ENCODE data around the gene MAP7D2. TPM values are rescaled to one million over a fixed set of nuclear protein-coding genes. Genes with fewer than 3 reads are reported as not detected.

The MAP7D2 gene
- total RNA-seq, 1 experiment from 2014 or later, result 0.15 TPM

DNA sequence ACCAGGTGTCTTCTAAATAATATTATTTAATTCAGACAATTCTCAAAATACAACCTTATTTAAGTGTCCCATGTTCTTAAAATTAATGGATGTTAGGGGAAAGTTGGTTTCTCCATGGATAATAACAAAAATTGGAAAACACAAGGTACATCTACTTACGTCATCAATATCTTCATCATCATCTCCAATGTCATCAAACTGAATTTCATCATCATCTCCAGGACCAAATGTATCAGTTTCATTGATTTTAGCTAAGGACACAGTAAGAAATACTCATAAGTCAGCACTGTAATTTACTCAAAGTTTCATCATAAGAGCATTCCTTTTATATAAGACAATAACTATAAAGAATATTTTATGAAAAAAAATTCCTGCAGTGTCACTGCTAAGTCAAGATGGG lies 13.7 kb upstream of the MAP7D2 start:
- intact Hi-C loops (cut with micrococcal nuclease), result no loop called here
- Histone ChIP-seq H3K27ac (ENCODE audit: low read depth, low read length) (no peak overlapping the region), H3K4me3 (replicated peaks in 1 of 2; ENCODE audit: low read depth in 1 of 2, low read length in 2 of 2) (no peak overlapping the region), H4K20me1 (ENCODE audit: insufficient read depth) (no peaks in the 10 kb centered on the region), H2AFZ (ENCODE audit: low read depth, low read length, poor library complexity, severe bottlenecking) (no peak overlapping the region), H3K9me2 (ENCODE audit: insufficient read depth) (no peaks in the 10 kb centered on the region), H3K9me3 (ENCODE audit: control insufficient read depth in 1 of 2, insufficient read depth in 1 of 2, low read depth in 1 of 2, low read length in 2 of 2) (no peaks in the 10 kb centered on the region), H3K4me1 (ENCODE audit: control insufficient read depth in 1 of 2, insufficient read depth in 2 of 2, low read length in 2 of 2) (no peaks in the 10 kb centered on the region), H3K27me3 (ENCODE audit: insufficient read depth, low read length) (no peaks in the 10 kb centered on the region), H3K79me2 (ENCODE audit: insufficient read depth, low read length) (peaks cover 31% of the 10 kb centered on the region), H3K36me3 (ENCODE audit: control insufficient read depth in 1 of 2, insufficient read depth in 2 of 2, low read length in 2 of 2) (peaks cover 20 to 21% of the 10 kb centered on the region in 2 experiments), H3K9ac (ENCODE audit: low read length) (no peak overlapping the region), H3K4me2 (ENCODE audit: low read length) (no peak overlapping the region)
- ChIA-PET POLR2A (no interaction called here), CTCF (no interaction called here), RAD21 (ENCODE audit: low non-redundant PET in 1 of 2, low total read pairs in 2 of 2, uncharacterized antibody in 2 of 2, unreplicated experiment in 2 of 2) (no interaction called here)
- BruUV-seq (replicated peaks), result no TSS peak
- ATAC-seq (no peak), DNase-seq (ENCODE audit: low read depth, low spot score) (no peak)
- TF ChIP-seq CBX3 (IDR thresholded peaks at IDR 0.05; ENCODE audit: low read depth) (no peak), ELF1 (IDR thresholded peaks at IDR 0.05; ENCODE audit: borderline replicate concordance, low read depth) (no peak), EGR1 (IDR thresholded peaks at IDR 0.05; ENCODE audit: low read depth) (no peak), CTCF (IDR thresholded peaks at IDR 0.05 in 2 of 3, conservative IDR thresholded peaks at IDR 0.05 in 1 of 3; ENCODE audit: borderline replicate concordance in 1 of 3, insufficient read depth in 1 of 3, low read depth in 2 of 3, low read length in 2 of 3) (no peak), TCF7L2 (IDR thresholded peaks at IDR 0.05; ENCODE audit: borderline replicate concordance, extremely low read depth, insufficient read depth, insufficient read length) (no peak), POLR2AphosphoS5 (IDR thresholded peaks at IDR 0.05; ENCODE audit: low read depth, low read length) (no peak), EZH2phosphoT487 (IDR thresholded peaks at IDR 0.05; ENCODE audit: borderline replicate concordance) (no peak), CEBPB (IDR thresholded peaks at IDR 0.05; ENCODE audit: low read depth) (no peak), ZNF274 (IDR thresholded peaks at IDR 0.05; ENCODE audit: low read depth, low read length) (no peak), FOSL1 (IDR thresholded peaks at IDR 0.05; ENCODE audit: low read depth) (no peak), SP1 (IDR thresholded peaks at IDR 0.05; ENCODE audit: low read depth) (no peak), POLR2A (IDR thresholded peaks at IDR 0.05; ENCODE audit: borderline replicate concordance, extremely low read depth, insufficient read depth, insufficient read length) (no peak)
- TF ChIP-seq, protein P1, sequence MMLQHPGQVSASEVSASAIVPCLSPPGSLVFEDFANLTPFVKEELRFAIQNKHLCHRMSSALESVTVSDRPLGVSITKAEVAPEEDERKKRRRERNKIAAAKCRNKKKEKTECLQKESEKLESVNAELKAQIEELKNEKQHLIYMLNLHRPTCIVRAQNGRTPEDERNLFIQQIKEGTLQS (IDR thresholded peaks at IDR 0.05), result no peak
- TF ChIP-seq, protein P2, sequence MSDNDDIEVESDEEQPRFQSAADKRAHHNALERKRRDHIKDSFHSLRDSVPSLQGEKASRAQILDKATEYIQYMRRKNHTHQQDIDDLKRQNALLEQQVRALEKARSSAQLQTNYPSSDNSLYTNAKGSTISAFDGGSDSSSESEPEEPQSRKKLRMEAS (IDR thresholded peaks at IDR 0.05), result no peak

All from HCT116 (cell line).